ENCODE results near the gene EMP1.
"Not testable (repeated sequence)": the region's sequence is repeated elsewhere in the genome, so short reads cannot be mapped to it uniquely, and the experiment has no call there.

Gene EMP1

GRCh38 chr12:13257356-13257875 lies 60.9 kb downstream of the EMP1 start:
- DNase-seq (ENCODE audit: low read depth in 2 of 2), result no peak

- DNase-seq (ENCODE audit: low read depth in 2 of 2), result no peak
Observed at GRCh38 chr12:13258197-13258596, 61.7 kb downstream of the EMP1 start.

- DNase-seq (ENCODE audit: low read depth in 2 of 2), result no peak
Observed at GRCh38 chr12:13258717-13259119, 62.2 kb downstream of the EMP1 start.

- not testable (repeated sequence) for DNase-seq (ENCODE audit: low read depth in 2 of 2)
Observed at GRCh38 chr12:13259625-13260024, 63.1 kb downstream of the EMP1 start.

GRCh38 chr12:13267826-13268225 lies 71.3 kb downstream of the EMP1 start:
- DNase-seq (ENCODE audit: low read depth in 2 of 2), result not testable (repeated sequence)

GRCh38 chr12:13268581-13268980 lies 72.1 kb downstream of the EMP1 start:
- DNase-seq (ENCODE audit: low read depth in 2 of 2), result no peak

All from stimulated activated CD8-positive, alpha-beta memory T cell treated with anti-CD3 and anti-CD28 coated beads, Interleukin-7, amount 100 ng/mL, for 4 hours (primary cell).